ENCODE measurements around the gene PCDHGB7. TPM values are rescaled to one million over a fixed set of nuclear protein-coding genes. Genes with fewer than 3 reads are reported as not detected.
"Not testable (repeated sequence)": the region's sequence is repeated elsewhere in the genome, so short reads cannot be mapped to it uniquely, and the experiment has no call there.

PCDHGB7 gene
- total RNA-seq, 1 experiment from 2014 or later, result 0.54 TPM

DNA sequence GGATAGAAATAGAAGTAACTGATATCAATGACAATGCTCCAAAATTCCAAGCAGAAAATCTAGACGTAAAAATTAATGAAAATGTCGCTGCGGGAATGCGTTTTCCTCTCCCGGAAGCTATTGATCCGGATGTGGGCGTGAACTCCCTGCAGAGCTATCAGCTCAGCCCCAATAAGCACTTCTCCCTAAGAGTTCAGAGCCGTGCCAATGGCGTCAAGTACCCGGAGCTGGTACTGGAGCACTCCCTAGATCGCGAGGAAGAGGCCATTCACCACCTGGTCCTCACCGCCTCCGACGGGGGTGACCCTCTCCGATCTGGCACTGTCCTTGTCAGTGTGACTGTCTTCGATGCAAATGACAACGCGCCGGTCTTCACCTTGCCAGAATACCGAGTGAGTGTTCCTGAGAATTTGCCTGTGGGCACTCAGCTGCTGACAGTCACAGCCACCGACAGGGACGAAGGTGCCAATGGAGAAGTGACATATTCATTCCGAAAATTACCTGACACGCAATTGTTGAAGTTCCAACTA is 3.9 kb upstream of the PCDHGB7 start:
- TF ChIP-seq EGR1 (IDR thresholded peaks at IDR 0.05; ENCODE audit: low read depth) (no peak), RAD21 (IDR thresholded peaks at IDR 0.05; ENCODE audit: low read depth) (0 out of 2 replicates have a peak, but pooled peaks have one; percentile 1)
- intact Hi-C loops (cut with micrococcal nuclease), result loop anchor here (1.0 to 2.0 kb wide), 2 partner anchors 99 to 151 kb away; no protein-coding TSS in a partner anchor
- no TSS peak for BruUV-seq (replicated peaks)
- H3K9me3 ChIP-seq (ENCODE audit: control insufficient read depth in 1 of 2, insufficient read depth in 1 of 2, low read depth in 1 of 2, low read length in 2 of 2), result peaks cover 0 to 3% of the 10 kb centered on the region in 2 experiments; a peak in 1 of 4 replicates
- peak overlapping the region; percentile 76 for H2AFZ ChIP-seq (ENCODE audit: low read depth, low read length, poor library complexity, severe bottlenecking)
- H3K4me3 ChIP-seq (replicated peaks in 1 of 2; ENCODE audit: low read depth in 1 of 2, low read length in 2 of 2), result peak overlapping the region; percentile 46 to 61
- ChIA-PET POLR2A (interaction anchor here (1.3 to 2.0 kb wide), 4 partner anchors 93 to 150 kb away, joined by 3 to 9 read pairs (median 4); partner anchors contain the start of gene TAF7), CTCF (interaction anchor here (0.7 to 3.4 kb wide), 18 partner anchors 25 to 224 kb away, joined by 3 to 73 read pairs (median 6); partner anchors contain the start of genes PCDHB14, PCDHGB2, PCDHGC4 and RELL2), RAD21 (ENCODE audit: low non-redundant PET in 1 of 2, low total read pairs in 2 of 2, uncharacterized antibody in 2 of 2, unreplicated experiment in 2 of 2) (interaction anchor here (1.1 to 2.1 kb wide), 6 partner anchors 108 to 150 kb away, joined by 5 to 17 read pairs (median 7); no protein-coding TSS in a partner anchor)
- no peak overlapping the region for H3K27ac ChIP-seq (ENCODE audit: low read depth, low read length)
- H3K79me2 ChIP-seq (ENCODE audit: insufficient read depth, low read length), result no peaks in the 10 kb centered on the region
- H3K36me3 ChIP-seq (ENCODE audit: control insufficient read depth in 1 of 2, insufficient read depth in 2 of 2, low read length in 2 of 2), result no peaks in the 10 kb centered on the region
- H3K4me2 ChIP-seq (ENCODE audit: low read length), result peak overlapping the region; percentile 74
- H3K4me1 ChIP-seq (ENCODE audit: control insufficient read depth in 1 of 2, insufficient read depth in 2 of 2, low read length in 2 of 2), result peaks cover 2 to 5% of the 10 kb centered on the region in 2 experiments; a peak in 1 of 4 replicates
- no peaks in the 10 kb centered on the region for H3K9me2 ChIP-seq (ENCODE audit: insufficient read depth)
- peak overlapping the region; percentile 60 for H3K9ac ChIP-seq (ENCODE audit: low read length)
- peak; percentile 65 for ATAC-seq
- no peaks in the 10 kb centered on the region for H3K27me3 ChIP-seq (ENCODE audit: insufficient read depth, low read length)
- H4K20me1 ChIP-seq (ENCODE audit: insufficient read depth), result no peaks in the 10 kb centered on the region
- DNase-seq (ENCODE audit: low read depth, low spot score), result peak; percentile 7

GRCh38 chr5:141414548-141415274 is 2.8 kb upstream of the PCDHGB7 start:
- H3K9me2 ChIP-seq (ENCODE audit: insufficient read depth); H3K4me1 ChIP-seq (ENCODE audit: control insufficient read depth in 1 of 2, insufficient read depth in 2 of 2, low read length in 2 of 2); POLR2A ChIA-PET; H3K4me3 ChIP-seq (replicated peaks in 1 of 2; ENCODE audit: low read depth in 1 of 2, low read length in 2 of 2); intact Hi-C loops (cut with micrococcal nuclease); H3K36me3 ChIP-seq (ENCODE audit: control insufficient read depth in 1 of 2, insufficient read depth in 2 of 2, low read length in 2 of 2); H4K20me1 ChIP-seq (ENCODE audit: insufficient read depth); H3K79me2 ChIP-seq (ENCODE audit: insufficient read depth, low read length); H2AFZ ChIP-seq (ENCODE audit: low read depth, low read length, poor library complexity, severe bottlenecking); RAD21 ChIA-PET (ENCODE audit: low non-redundant PET in 1 of 2, low total read pairs in 2 of 2, uncharacterized antibody in 2 of 2, unreplicated experiment in 2 of 2); H3K27me3 ChIP-seq (ENCODE audit: insufficient read depth, low read length); H3K4me2 ChIP-seq (ENCODE audit: low read length); DNase-seq (ENCODE audit: low read depth, low spot score); ATAC-seq; H3K27ac ChIP-seq (ENCODE audit: low read depth, low read length); H3K9ac ChIP-seq (ENCODE audit: low read length); BruUV-seq (replicated peaks): not testable (repeated sequence)
- CTCF ChIA-PET, result interaction anchor here (2.7 to 3.4 kb wide), 2 partner anchors 143 to 149 kb away, joined by 69 to 73 read pairs; no protein-coding TSS in a partner anchor
- H3K9me3 ChIP-seq (ENCODE audit: control insufficient read depth in 1 of 2, insufficient read depth in 1 of 2, low read depth in 1 of 2, low read length in 2 of 2), result peaks cover 0 to 10% of the 10 kb centered on the region in 2 experiments; a peak in 1 of 4 replicates

DNA sequence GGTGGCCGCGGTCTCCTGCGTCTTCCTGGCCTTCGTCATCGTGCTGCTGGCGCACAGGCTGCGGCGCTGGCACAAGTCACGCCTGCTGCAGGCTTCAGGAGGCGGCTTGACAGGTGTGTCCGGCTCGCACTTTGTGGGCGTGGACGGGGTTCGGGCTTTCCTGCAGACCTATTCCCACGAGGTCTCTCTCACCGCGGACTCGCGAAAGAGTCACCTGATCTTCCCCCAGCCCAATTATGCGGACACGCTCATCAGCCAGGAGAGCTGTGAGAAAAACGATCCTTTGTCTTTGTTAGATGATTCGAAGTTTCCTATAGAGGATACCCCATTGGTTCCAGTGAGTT is 2.2 kb upstream of the PCDHGB7 start:
- H3K36me3 ChIP-seq (ENCODE audit: control insufficient read depth in 1 of 2, insufficient read depth in 2 of 2, low read length in 2 of 2); H3K79me2 ChIP-seq (ENCODE audit: insufficient read depth, low read length); H3K27me3 ChIP-seq (ENCODE audit: insufficient read depth, low read length); H2AFZ ChIP-seq (ENCODE audit: low read depth, low read length, poor library complexity, severe bottlenecking); H3K27ac ChIP-seq (ENCODE audit: low read depth, low read length); H3K4me2 ChIP-seq (ENCODE audit: low read length); BruUV-seq (replicated peaks); H3K9me2 ChIP-seq (ENCODE audit: insufficient read depth); intact Hi-C loops (cut with micrococcal nuclease); CTCF ChIA-PET; RAD21 ChIA-PET (ENCODE audit: low non-redundant PET in 1 of 2, low total read pairs in 2 of 2, uncharacterized antibody in 2 of 2, unreplicated experiment in 2 of 2); ATAC-seq; H4K20me1 ChIP-seq (ENCODE audit: insufficient read depth); H3K4me3 ChIP-seq (replicated peaks in 1 of 2; ENCODE audit: low read depth in 1 of 2, low read length in 2 of 2); H3K9ac ChIP-seq (ENCODE audit: low read length); H3K4me1 ChIP-seq (ENCODE audit: control insufficient read depth in 1 of 2, insufficient read depth in 2 of 2, low read length in 2 of 2); DNase-seq (ENCODE audit: low read depth, low spot score); POLR2A ChIA-PET: not testable (repeated sequence)
- peaks cover 0 to 13% of the 10 kb centered on the region in 2 experiments; a peak in 1 of 4 replicates for H3K9me3 ChIP-seq (ENCODE audit: control insufficient read depth in 1 of 2, insufficient read depth in 1 of 2, low read depth in 1 of 2, low read length in 2 of 2)
